Cardiac fibroblast (primary cell): Measurements from ENCODE around the gene TSPAN32.
A peak's percentile ranks its signal among the peaks of the same experiment; 100 is the strongest.

ENCODE experiments used
- DNase-seq, 2 donors: peaks; one replicate each; pipeline versions ENCODE4 v3.0.0 to v3.0.0-alpha.2; 2010; ENCODE audit warnings: low read depth in 2 of 2
- H3K4me3 ChIP-seq, 2 donors: replicated peaks in 1 of 2; 1 replicate in 1 of 2; 2 replicates in 1 of 2; pipeline ENCODE4 v1.5.1; 2011; ENCODE audit warnings: low read depth in 2 of 2, low read length in 2 of 2, mild to moderate bottlenecking in 2 of 2, moderate library complexity in 1 of 2
- TF ChIP-seq, protein P1 (sequence below): IDR thresholded peaks from one replicate; pipeline ENCODE4 v1.5.1; 2011; ENCODE audit warnings: low read depth, mild to moderate bottlenecking, low read length, inconsistent platforms

TSPAN32 gene

DNA sequence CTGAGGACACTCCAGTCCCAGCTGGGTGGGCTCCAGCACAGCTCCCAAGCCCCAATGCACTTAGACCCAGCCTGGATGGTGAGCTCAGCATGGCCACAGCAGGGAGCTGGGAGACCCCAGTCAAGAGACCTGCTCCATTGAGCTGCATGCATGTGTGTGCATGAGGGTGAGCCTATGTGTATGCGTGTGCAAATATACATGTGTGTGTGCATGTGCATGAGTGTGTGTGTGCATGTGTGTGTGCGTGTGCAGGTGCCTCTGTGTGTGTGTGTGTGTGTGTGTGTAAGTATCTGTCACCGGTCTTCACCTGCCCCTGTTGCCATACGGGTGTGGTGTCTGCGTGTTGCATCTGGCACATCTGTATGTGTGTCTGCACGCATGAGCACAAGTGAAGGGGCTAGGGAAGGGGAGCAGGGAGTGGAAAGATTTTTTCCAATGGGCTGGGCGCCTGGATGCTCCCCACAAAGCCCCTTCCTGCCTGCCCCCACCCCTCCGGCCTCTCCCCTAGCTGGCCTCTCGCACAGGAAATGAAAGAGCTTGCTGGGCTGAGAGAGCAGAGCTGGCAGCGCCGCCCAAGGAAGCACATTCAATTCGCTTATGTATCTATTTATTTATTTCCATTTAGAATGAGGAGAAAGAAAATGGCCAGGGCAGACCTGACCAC lies 4.1 kb downstream of the TSPAN32 start:
- TF ChIP-seq, protein P1, sequence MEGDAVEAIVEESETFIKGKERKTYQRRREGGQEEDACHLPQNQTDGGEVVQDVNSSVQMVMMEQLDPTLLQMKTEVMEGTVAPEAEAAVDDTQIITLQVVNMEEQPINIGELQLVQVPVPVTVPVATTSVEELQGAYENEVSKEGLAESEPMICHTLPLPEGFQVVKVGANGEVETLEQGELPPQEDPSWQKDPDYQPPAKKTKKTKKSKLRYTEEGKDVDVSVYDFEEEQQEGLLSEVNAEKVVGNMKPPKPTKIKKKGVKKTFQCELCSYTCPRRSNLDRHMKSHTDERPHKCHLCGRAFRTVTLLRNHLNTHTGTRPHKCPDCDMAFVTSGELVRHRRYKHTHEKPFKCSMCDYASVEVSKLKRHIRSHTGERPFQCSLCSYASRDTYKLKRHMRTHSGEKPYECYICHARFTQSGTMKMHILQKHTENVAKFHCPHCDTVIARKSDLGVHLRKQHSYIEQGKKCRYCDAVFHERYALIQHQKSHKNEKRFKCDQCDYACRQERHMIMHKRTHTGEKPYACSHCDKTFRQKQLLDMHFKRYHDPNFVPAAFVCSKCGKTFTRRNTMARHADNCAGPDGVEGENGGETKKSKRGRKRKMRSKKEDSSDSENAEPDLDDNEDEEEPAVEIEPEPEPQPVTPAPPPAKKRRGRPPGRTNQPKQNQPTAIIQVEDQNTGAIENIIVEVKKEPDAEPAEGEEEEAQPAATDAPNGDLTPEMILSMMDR, result no peak
- H3K4me3 ChIP-seq, result peak overlapping the region in 1 of 2 donors; percentile 5
- peak; percentile 37 to 86 for DNase-seq

DNA sequence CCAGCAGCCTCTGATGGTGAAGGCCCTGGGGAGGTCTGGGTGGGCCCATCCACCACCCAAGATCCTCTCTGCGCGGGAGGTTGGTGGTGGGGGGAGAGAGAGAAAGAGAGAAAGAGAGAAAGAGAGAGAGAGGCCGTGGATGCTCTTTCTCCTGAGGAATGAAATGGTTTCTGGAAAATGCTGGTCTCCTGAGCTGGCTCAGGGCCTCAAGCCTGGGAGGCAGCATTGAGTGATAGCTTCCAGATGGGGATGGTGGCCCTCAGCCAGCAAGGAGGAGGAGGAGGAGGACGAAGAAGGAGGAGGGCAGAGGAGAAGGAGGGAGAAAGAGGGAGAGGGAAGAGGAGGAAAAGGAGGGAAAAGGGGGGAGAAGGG lies 4.6 kb downstream of the TSPAN32 start:
- DNase-seq, result peak; percentile 67 to 96
- TF ChIP-seq, protein P1, result no peak
- peak overlapping the region in 1 of 2 donors; percentile 5 for H3K4me3 ChIP-seq

DNA sequence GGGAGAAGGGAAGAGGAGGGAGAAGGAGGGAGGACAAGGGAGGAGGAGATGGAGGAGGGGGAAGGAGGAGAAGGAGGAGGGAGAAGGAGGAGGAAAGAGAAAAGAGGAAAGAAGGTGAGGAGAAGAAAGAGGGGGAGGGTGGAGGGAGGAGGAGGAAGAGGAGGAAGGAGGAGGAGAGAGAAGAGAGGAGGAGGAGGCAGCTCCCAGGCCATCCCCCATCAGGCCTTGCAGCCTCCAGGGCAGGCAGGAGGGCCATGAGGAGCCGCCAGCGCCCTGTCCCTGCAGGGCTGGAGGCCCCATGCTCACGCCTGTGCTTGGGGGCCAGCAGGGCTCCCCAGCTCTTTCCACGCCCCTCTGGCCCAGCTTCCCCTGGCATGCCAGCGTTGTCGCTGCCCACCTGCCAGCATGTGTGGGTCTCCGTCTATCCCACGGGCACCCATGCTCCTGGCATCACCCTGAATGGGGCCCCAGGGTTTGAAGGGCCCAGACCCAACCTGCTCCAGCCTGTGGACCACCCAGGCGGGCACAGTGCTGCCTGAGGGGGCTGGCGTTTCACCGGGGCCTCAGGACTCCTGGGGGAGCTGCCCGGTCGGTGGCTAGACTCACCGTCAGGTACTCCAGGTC lies 5.2 kb downstream of the TSPAN32 start:
- TF ChIP-seq, protein P1, result no peak
- H3K4me3 ChIP-seq, result no peak overlapping the region
- DNase-seq, result peak in 1 of 2 donors; percentile 18

DNA sequence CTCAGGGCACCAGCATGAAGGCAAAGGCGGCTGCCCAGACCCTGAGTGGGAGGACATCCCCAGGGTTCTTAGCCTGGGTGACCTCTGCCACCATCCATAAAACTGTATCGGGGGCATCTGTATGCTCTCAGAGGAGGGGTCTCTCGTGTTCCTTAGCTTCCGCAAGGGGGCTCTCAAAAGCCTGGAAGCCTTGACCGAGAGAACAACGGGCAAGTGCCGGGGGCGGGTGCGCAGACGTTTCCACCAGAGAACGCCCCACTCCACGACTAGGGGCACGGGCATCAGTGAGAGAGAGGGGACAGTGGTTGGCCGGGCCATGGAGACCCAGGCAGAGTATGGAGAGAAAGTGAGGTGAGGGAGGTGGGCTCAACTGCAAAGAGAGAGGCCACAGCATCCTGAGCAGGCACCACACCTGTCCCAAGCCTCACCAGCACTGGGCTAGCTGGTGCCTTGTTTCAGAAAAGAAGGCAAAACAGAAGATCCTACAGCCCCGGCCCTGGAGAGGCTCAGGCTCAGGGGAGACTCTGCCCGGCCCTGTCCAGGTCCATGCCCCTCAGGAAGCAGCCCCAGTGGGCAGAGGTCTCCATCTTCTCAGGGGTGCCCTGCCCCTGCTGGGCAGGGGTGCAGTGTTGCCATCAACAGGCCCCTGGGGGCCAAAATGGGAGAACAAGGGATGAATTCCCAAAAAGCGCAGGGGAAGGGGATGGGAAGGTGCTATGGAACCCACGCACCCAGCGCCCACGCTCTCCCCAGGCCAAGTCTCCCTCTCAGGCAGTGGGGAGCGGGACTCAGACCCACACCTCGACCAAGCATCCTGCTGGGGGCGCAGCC lies 5.9 kb downstream of the TSPAN32 start:
- no peak overlapping the region for H3K4me3 ChIP-seq
- TF ChIP-seq, protein P1, result no peak
- no peak for DNase-seq

DNA sequence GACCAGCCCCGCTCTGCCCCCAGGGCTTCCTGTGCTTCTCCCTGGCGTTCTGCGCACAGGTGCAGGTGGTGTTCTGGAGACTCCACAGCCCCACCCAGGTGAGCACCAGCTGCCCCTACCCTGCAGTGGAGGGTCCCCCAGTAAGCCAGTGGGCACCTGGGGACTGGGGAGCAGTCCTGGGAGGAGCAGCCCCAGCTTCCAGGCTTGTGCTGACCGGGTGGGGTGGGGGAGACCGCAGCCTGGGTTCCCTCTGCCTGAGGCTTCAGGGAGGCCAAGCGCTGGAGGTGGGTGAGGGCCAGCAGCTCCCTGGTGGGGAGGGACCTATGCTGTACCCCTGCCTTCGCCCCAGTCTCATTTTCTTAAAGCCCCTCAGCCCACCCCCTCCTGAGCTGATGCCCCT lies 6.9 kb downstream of the TSPAN32 start:
- TF ChIP-seq, protein P1, result no peak
- DNase-seq, result no peak

DNA sequence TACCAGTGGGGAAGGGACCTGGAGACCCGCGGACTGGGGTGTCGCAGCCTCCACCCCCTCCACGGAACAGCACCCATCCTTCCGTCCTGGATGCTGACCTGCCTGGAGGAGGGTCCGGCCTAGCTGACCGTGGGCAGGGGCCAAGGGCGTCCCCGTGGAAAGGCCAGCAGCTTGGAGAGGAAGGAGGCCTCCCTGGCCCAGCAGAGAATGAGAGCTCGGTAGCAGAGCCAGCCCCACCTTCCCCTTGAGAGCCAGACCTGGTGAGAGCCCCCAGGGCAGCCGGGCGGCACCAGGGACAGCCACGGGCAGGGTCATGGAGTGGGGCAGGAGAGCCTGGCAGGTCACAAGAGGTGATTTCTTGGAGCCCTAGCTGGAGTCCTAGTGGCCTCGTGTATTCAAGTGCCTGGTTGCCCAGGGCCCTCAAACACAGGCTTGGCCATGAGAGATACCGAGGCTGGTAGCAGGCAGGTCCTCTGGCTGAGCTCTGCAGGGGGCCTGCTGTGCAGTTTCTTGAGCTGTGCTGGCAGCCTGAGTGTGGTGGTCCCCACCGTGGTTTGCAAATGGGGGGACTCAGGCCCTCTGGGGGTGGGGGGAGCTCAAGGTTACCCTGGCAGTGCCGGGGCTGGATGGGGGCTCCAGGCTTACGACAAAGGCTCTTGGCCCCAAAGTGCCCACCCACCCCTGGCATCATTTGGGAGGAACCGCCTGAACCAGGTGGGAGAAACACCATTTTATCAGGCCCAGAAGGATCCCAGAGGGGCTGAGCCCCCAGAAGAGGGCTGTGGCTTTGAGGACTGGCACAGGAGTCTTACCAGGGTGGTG lies 7.6 kb downstream of the TSPAN32 start:
- H3K4me3 ChIP-seq, result no peak overlapping the region
- TF ChIP-seq, protein P1, result no peak
- DNase-seq, result no peak

More for the DNA sequence above, 6.9 kb downstream of the TSPAN32 start:
- H3K4me3 ChIP-seq, result no peak overlapping the region
